ENCODE measurements around the gene QPCTL. TPM values are rescaled to one million over a fixed set of nuclear protein-coding genes. Genes with fewer than 3 reads are reported as not detected.

Gene QPCTL
- total and polyA plus RNA-seq, 9 of the 15 experiments (the other 6 are each of a cell fraction or from before 2014, with no cell fraction given): 0.99 to 31.3 (median 12.7) TPM

GRCh38 chr19:45693106-45693788, 781 bp downstream of the QPCTL start (continued):
- TF ChIP-seq TGIF2 (CRISPR knock-in tag; IDR thresholded peaks at IDR 0.05): no peak
- peak; percentile 26 for TF ChIP-seq CHD1 (IDR thresholded peaks at IDR 0.05; ENCODE audit: low read length)
- TF ChIP-seq ZNF586 (CRISPR knock-in tag; conservative IDR thresholded peaks at IDR 0.05): no peak
- no peak for TF ChIP-seq HBP1 (CRISPR knock-in tag; IDR thresholded peaks at IDR 0.05)
- no peak for TF ChIP-seq HIVEP1 (CRISPR knock-in tag; IDR thresholded peaks at IDR 0.05)
- no peak for TF ChIP-seq HMBOX1 (IDR thresholded peaks at IDR 0.05)
- TF ChIP-seq RERE (CRISPR knock-in tag; IDR thresholded peaks at IDR 0.05; ENCODE audit: borderline replicate concordance): no peak
- TF ChIP-seq GTF2E2 (tag; IDR thresholded peaks at IDR 0.05): no peak
- TF ChIP-seq ZNF830 (CRISPR knock-in tag; IDR thresholded peaks at IDR 0.05): no peak
- TF ChIP-seq ETS1 (conservative IDR thresholded peaks at IDR 0.05; ENCODE audit: control insufficient read depth, low read depth, low read length): no peak
- peak; percentile 64 for TF ChIP-seq CTCFL (IDR thresholded peaks at IDR 0.05; ENCODE audit: borderline replicate concordance, insufficient read depth, low read depth, low read length, poor library complexity, severe bottlenecking)
- TF ChIP-seq ZNF740 (CRISPR knock-in tag; IDR thresholded peaks at IDR 0.05): no peak
- TF ChIP-seq ZNF740 (tag; IDR thresholded peaks at IDR 0.05): 0 out of 4 replicates have a peak, but pooled peaks of 1 of the 2 experiments have one; percentile 34
- no peak for TF ChIP-seq TEAD2 (tag; IDR thresholded peaks at IDR 0.05)

All from K562 (cell line).